ENCODE measurements around the gene DMC1. TPM values are rescaled to one million over a fixed set of nuclear protein-coding genes. Genes with fewer than 3 reads are reported as not detected.

The DMC1 gene
- total and polyA plus RNA-seq, 2 of the 13 experiments (the other 11 are each of a cell fraction or from before 2014, with no cell fraction given): 0.82 TPM; not detected in 1

DNA sequence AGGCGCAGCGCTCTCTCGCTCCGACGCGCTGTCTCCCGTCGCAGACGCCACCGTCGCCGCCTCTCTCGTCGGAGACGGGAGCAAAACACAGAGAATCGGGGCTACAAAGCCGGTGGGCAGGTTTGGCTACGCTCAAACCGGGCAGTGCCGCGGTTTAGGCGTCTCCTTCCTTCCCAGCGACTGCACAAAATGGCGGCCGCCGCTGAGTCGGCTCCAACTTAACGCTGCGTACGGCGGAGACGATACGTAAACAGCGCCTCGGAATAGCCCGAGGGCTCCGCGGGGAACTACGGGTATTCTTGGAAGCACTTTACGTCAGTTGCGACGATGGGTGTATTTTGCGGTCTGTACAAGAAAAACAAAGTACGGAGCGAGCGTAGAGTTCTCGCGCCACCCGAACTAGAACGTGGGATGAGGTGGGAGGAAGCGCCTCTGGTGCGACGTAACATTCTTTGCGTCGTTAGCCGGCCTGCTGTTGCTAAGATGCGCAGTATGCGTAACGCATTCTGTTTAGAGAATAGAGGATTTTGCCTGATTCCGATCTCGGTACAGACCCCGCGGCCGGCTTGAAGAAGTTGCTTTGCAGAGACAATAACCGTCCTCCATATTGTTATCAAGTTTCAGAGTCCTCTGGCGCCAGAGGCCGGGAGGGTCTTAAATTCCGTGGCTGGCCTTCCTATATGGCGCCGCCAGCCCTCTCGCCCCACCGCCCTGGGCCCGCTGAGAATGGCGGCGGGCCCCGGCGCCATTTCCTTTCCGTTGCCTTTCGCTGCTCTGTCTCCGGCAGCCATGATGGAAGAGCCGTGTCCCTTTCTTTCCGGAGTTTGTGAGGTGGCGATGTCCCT is 63.6 kb downstream of the DMC1 start, which contains the start of gene DDX17 (continued):
- TF ChIP-seq NR2F6 (IDR thresholded peaks at IDR 0.05): no peak
- no peak for TF ChIP-seq NR2F6 (CRISPR knock-in tag; IDR thresholded peaks at IDR 0.05)
- TF ChIP-seq ZIK1 (CRISPR knock-in tag; IDR thresholded peaks at IDR 0.05; ENCODE audit: borderline replicate concordance, low read depth): 0 out of 2 replicates have a peak, but pooled peaks have one; percentile 43
- TF ChIP-seq ZSCAN21 (CRISPR knock-in tag; IDR thresholded peaks at IDR 0.05; ENCODE audit: borderline replicate concordance): peak; percentile 8; the same call in 1 of the 2 replicates
- TF ChIP-seq ZSCAN29 (CRISPR knock-in tag; conservative IDR thresholded peaks at IDR 0.05): no peak
- TF ChIP-seq, protein P1, sequence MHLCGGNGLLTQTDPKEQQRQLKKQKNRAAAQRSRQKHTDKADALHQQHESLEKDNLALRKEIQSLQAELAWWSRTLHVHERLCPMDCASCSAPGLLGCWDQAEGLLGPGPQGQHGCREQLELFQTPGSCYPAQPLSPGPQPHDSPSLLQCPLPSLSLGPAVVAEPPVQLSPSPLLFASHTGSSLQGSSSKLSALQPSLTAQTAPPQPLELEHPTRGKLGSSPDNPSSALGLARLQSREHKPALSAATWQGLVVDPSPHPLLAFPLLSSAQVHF (CRISPR knock-in tag; IDR thresholded peaks at IDR 0.05): no peak
- TF ChIP-seq, protein P2, sequence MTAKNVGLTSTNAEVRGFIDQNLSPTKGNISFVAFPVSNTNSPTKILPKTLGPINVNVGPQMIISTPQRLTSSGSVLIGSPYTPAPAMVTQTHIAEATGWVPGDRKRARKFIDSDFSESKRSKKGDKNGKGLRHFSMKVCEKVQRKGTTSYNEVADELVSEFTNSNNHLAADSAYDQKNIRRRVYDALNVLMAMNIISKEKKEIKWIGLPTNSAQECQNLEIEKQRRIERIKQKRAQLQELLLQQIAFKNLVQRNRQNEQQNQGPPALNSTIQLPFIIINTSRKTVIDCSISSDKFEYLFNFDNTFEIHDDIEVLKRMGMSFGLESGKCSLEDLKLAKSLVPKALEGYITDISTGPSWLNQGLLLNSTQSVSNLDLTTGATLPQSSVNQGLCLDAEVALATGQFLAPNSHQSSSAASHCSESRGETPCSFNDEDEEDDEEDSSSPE (CRISPR knock-in tag; IDR thresholded peaks at IDR 0.05): peak; percentile 56; the same call in 1 of the 2 replicates
- TF ChIP-seq, protein P3, sequence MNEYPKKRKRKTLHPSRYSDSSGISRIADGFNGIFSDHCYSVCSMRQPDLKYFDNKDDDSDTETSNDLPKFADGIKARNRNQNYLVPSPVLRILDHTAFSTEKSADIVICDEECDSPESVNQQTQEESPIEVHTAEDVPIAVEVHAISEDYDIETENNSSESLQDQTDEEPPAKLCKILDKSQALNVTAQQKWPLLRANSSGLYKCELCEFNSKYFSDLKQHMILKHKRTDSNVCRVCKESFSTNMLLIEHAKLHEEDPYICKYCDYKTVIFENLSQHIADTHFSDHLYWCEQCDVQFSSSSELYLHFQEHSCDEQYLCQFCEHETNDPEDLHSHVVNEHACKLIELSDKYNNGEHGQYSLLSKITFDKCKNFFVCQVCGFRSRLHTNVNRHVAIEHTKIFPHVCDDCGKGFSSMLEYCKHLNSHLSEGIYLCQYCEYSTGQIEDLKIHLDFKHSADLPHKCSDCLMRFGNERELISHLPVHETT (CRISPR knock-in tag; conservative IDR thresholded peaks at IDR 0.05): no peak
- TF ChIP-seq TGIF2 (CRISPR knock-in tag; IDR thresholded peaks at IDR 0.05): 0 out of 2 replicates have a peak, but pooled peaks have one; percentile 44
- TF ChIP-seq ZNF790 (CRISPR knock-in tag; IDR thresholded peaks at IDR 0.05; ENCODE audit: borderline replicate concordance): peak; percentile 66; the same call in 1 of the 2 replicates
- no peak for TF ChIP-seq ZNF562 (CRISPR knock-in tag; IDR thresholded peaks at IDR 0.05; ENCODE audit: borderline replicate concordance)
- TF ChIP-seq ZNF589 (CRISPR knock-in tag; conservative IDR thresholded peaks at IDR 0.05): no peak
- 0 out of 2 replicates have a peak, but pooled peaks have one; percentile 1 for TF ChIP-seq SMAD3 (CRISPR knock-in tag; IDR thresholded peaks at IDR 0.05)
- no peak for TF ChIP-seq ZBTB7A (CRISPR knock-in tag; IDR thresholded peaks at IDR 0.05)
- no peak for TF ChIP-seq SOX5 (CRISPR knock-in tag; IDR thresholded peaks at IDR 0.05; ENCODE audit: borderline replicate concordance)
- TF ChIP-seq ZNF30 (CRISPR knock-in tag; IDR thresholded peaks at IDR 0.05): no peak
- TF ChIP-seq SMYD3 (CRISPR knock-in tag; IDR thresholded peaks at IDR 0.05): no peak; the same call in 1 of the 2 replicates
- TF ChIP-seq ZNF230 (CRISPR knock-in tag; IDR thresholded peaks at IDR 0.05): no peak
- TF ChIP-seq ZNF720 (CRISPR knock-in tag; IDR thresholded peaks at IDR 0.05): no peak
- TF ChIP-seq FOXM1 (CRISPR knock-in tag; IDR thresholded peaks at IDR 0.05): no peak
- 0 out of 2 replicates have a peak, but pooled peaks have one; percentile 48 for TF ChIP-seq BORCS8-MEF2B (CRISPR knock-in tag; IDR thresholded peaks at IDR 0.05)
- 0 out of 2 replicates have a peak, but pooled peaks have one; percentile 34 for TF ChIP-seq BRD4 (CRISPR knock-in tag; IDR thresholded peaks at IDR 0.05)
- TF ChIP-seq MED8 (CRISPR knock-in tag; IDR thresholded peaks at IDR 0.05; ENCODE audit: insufficient replicate concordance): peak; percentile 25
- TF ChIP-seq CBX5 (CRISPR knock-in tag; IDR thresholded peaks at IDR 0.05; ENCODE audit: borderline replicate concordance): no peak
- 0 out of 2 replicates have a peak, but pooled peaks have one; percentile 24 for TF ChIP-seq KDM4B (CRISPR knock-in tag; IDR thresholded peaks at IDR 0.05)
- no peak for TF ChIP-seq SMC3 (IDR thresholded peaks at IDR 0.05; ENCODE audit: low read length)
- no peak for TF ChIP-seq ARNTL (CRISPR knock-in tag; IDR thresholded peaks at IDR 0.05)
- TF ChIP-seq ZNF652 (CRISPR knock-in tag; IDR thresholded peaks at IDR 0.05; ENCODE audit: borderline replicate concordance, low read depth): no peak
- TF ChIP-seq ZNF878 (CRISPR knock-in tag; IDR thresholded peaks at IDR 0.05): no peak
- TF ChIP-seq TBX3 (IDR thresholded peaks at IDR 0.05; ENCODE audit: borderline replicate concordance): no peak
- TF ChIP-seq ZNF263 (CRISPR knock-in tag; IDR thresholded peaks at IDR 0.05): no peak
